Neural cell (in vitro differentiated cells): ENCODE data around the gene APOH. TPM values are rescaled to one million over a fixed set of nuclear protein-coding genes. Genes with fewer than 3 reads are reported as not detected.

ENCODE experiments used
- H2AFZ ChIP-seq: fragments of 200-600, 300-800 bp; sonication (generic), shearing (Covaris generic); 2 replicates; pipeline ENCODE4 v1.6.0; 2014; ENCODE audit warnings: low read depth, mild to moderate bottlenecking, antibody characterized with exemption, low read length, moderate library complexity
- H3F3A ChIP-seq: fragments of 200-600 bp; shearing (Covaris generic); 2 replicates; pipeline ENCODE4 v1.6.1; 2016; ENCODE audit warnings: mild to moderate bottlenecking, moderate library complexity, mixed read lengths, antibody characterized with exemption, low read length; ENCODE audit not compliant: insufficient read depth, poor library complexity, severe bottlenecking
- H3K27ac ChIP-seq: fragments of 200-600, 300-800 bp; sonication (generic), shearing (Covaris generic); 2 replicates; pipeline ENCODE4 v1.5.1; 2014; ENCODE audit warnings: mild to moderate bottlenecking, low read length, moderate library complexity
- H3K27me3 ChIP-seq: fragments of 300-800, 200-600 bp; sonication (generic), shearing (Covaris generic); 2 replicates; pipeline ENCODE4 v1.6.0; 2014; ENCODE audit warnings: mild to moderate bottlenecking, low read depth, low read length, moderate library complexity; ENCODE audit not compliant: insufficient read depth
- H3K36me3 ChIP-seq: fragments of 300-800, 200-600 bp; sonication (generic), shearing (Covaris generic); 2 replicates; pipeline ENCODE4 v1.5.1; 2014; ENCODE audit warnings: mild to moderate bottlenecking, antibody characterized with exemption, low read length, moderate library complexity; ENCODE audit not compliant: insufficient read depth
- H3K4me2 ChIP-seq: fragments of 300-800, 200-600 bp; sonication (generic), shearing (Covaris generic); 2 replicates; pipeline ENCODE4 v1.6.0; 2014; ENCODE audit warnings: mild to moderate bottlenecking, low read length
- H3K4me3 ChIP-seq: fragments of 300-800, 200-600 bp; sonication (generic), shearing (Covaris generic); 2 replicates; pipeline ENCODE4 v1.5.1; 2014; ENCODE audit warnings: mild to moderate bottlenecking, low read length, moderate library complexity
- H3K79me2 ChIP-seq: fragments of 200-600 bp; shearing (Covaris generic); replicated peaks from 2 replicates; pipeline ENCODE4 v1.6.0; 2014; ENCODE audit warnings: mild to moderate bottlenecking, low read length, moderate library complexity; ENCODE audit not compliant: insufficient read depth
- H3K9ac ChIP-seq: fragments of 300-800, 200-600 bp; sonication (generic), shearing (Covaris generic); 2 replicates; pipeline ENCODE4 v1.6.1; 2016; ENCODE audit warnings: mild to moderate bottlenecking, low read length, mixed read lengths
- H3K9me2 ChIP-seq: fragments of 200-600 bp; shearing (Covaris generic); 2 replicates; pipeline ENCODE4 v1.6.1; 2016; ENCODE audit warnings: mild to moderate bottlenecking, low read length, mixed read lengths; ENCODE audit not compliant: insufficient read depth
- H3K9me3 ChIP-seq: fragments of 200-600, 300-800 bp; sonication (generic), shearing (Covaris generic); 2 replicates; pipeline ENCODE4 v1.6.1; 2016; ENCODE audit warnings: mild to moderate bottlenecking, mixed run types, low read length, moderate library complexity, mixed read lengths
- H4K20me1 ChIP-seq: fragments of 200-600 bp; shearing (Covaris generic); 2 replicates; pipeline ENCODE4 v1.6.1; 2016; ENCODE audit warnings: mild to moderate bottlenecking, mixed run types; ENCODE audit not compliant: insufficient read depth
- EP300 ChIP-seq: fragments of 450-650 bp; conservative IDR thresholded peaks from 2 replicates; pipeline ENCODE4 v1.6.1; 2014; ENCODE audit warnings: antibody characterized with exemption, mild to moderate bottlenecking, moderate library complexity; ENCODE audit not compliant: poor library complexity, severe bottlenecking
- EZH2 ChIP-seq: fragments of 200-600, 300-800 bp; shearing (Covaris generic), sonication (generic); IDR thresholded peaks from 2 replicates; pipeline ENCODE4 v1.6.1; 2014; ENCODE audit warnings: antibody characterized with exemption, low read length, borderline replicate concordance, mild to moderate bottlenecking; ENCODE audit not compliant: insufficient read depth, poor library complexity, severe bottlenecking
- MXI1 ChIP-seq: fragments of 450-650 bp; conservative IDR thresholded peaks from 2 replicates; pipeline ENCODE4 v1.6.1; 2014; ENCODE audit warnings: antibody characterized with exemption, mild to moderate bottlenecking; ENCODE audit not compliant: poor library complexity, severe bottlenecking
- POLR2AphosphoS5 ChIP-seq: IDR thresholded peaks from 2 replicates; pipeline ENCODE4 v1.6.1; 2012
- RAD21 ChIP-seq: fragments of 450-650 bp; conservative IDR thresholded peaks from 2 replicates; pipeline ENCODE4 v1.6.1; 2014; ENCODE audit warnings: antibody characterized with exemption, mild to moderate bottlenecking, moderate library complexity
- SMC3 ChIP-seq: fragments of 450-650 bp; conservative IDR thresholded peaks from 2 replicates; pipeline ENCODE4 v1.6.1; 2014; ENCODE audit warnings: antibody characterized with exemption, mild to moderate bottlenecking, moderate library complexity; ENCODE audit not compliant: poor library complexity
- TAF1 ChIP-seq: IDR thresholded peaks from 2 replicates; pipeline ENCODE4 v1.6.1; 2012; ENCODE audit warnings: low read depth
- polyA plus RNA-seq: library from polyadenylated mRNA; depleted of rRNA; stranded (reverse); fragments of >200 nt; gene quantifications from 2 replicates; pipeline ENCODE4 v1.2.3, GENCODE V29; 2014
- TF ChIP-seq, protein P1 (sequence below): IDR thresholded peaks from 2 replicates; pipeline ENCODE4 v1.6.1; 2012; ENCODE audit warnings: borderline replicate concordance
- TF ChIP-seq, protein P2 (sequence below): fragments of 450-650 bp; IDR thresholded peaks from 2 replicates; pipeline ENCODE4 v1.5.1; 2014; ENCODE audit warnings: antibody characterized with exemption, mild to moderate bottlenecking, moderate library complexity; ENCODE audit not compliant: poor library complexity, severe bottlenecking

Gene APOH
- polyA plus RNA-seq, 1 donor from 2014 or later, result not detected

DNA sequence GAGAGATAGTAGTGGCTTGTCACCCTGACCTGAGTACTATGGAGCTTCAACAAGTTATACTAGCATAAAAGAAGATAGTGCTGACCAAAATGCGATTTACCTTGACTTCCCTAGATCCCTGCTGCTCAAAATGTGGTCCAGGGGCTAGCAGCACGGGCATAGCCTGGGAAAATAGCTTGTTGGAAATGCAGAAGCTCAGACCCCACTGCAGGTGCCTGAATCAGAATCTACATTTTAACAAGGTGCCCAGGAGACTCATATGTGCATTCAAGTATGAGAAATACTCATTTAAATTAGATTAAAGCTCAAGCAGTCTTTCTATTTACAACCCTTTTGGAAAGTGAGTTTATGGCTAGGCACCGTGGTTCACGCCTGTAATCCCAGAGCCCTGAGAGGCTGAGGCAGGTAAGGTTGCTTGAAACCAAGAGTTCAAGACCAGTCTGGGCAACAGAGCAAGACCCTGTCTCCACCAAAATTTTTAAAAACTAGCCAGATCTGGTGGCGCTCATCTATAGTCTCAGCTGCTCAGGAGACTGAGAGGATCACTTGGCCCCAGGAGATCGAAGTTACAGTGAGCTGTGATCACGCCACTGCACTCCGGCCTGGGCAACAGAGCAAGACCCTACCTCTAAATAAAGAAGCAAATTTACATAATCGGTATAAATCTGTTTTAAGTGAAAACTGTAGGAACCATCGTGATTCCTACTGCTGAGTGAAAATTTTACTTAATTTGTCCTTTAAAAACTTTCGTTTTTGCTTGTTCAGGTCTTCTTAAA is 7.3 kb downstream of the APOH start:
- TF ChIP-seq EP300 (no peak), EZH2 (no peak), SMC3 (no peak), TAF1 (no peak), POLR2AphosphoS5 (no peak), MXI1 (no peak), RAD21 (no peak)
- TF ChIP-seq, protein P1, sequence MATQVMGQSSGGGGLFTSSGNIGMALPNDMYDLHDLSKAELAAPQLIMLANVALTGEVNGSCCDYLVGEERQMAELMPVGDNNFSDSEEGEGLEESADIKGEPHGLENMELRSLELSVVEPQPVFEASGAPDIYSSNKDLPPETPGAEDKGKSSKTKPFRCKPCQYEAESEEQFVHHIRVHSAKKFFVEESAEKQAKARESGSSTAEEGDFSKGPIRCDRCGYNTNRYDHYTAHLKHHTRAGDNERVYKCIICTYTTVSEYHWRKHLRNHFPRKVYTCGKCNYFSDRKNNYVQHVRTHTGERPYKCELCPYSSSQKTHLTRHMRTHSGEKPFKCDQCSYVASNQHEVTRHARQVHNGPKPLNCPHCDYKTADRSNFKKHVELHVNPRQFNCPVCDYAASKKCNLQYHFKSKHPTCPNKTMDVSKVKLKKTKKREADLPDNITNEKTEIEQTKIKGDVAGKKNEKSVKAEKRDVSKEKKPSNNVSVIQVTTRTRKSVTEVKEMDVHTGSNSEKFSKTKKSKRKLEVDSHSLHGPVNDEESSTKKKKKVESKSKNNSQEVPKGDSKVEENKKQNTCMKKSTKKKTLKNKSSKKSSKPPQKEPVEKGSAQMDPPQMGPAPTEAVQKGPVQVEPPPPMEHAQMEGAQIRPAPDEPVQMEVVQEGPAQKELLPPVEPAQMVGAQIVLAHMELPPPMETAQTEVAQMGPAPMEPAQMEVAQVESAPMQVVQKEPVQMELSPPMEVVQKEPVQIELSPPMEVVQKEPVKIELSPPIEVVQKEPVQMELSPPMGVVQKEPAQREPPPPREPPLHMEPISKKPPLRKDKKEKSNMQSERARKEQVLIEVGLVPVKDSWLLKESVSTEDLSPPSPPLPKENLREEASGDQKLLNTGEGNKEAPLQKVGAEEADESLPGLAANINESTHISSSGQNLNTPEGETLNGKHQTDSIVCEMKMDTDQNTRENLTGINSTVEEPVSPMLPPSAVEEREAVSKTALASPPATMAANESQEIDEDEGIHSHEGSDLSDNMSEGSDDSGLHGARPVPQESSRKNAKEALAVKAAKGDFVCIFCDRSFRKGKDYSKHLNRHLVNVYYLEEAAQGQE, result no peak
- TF ChIP-seq, protein P2, sequence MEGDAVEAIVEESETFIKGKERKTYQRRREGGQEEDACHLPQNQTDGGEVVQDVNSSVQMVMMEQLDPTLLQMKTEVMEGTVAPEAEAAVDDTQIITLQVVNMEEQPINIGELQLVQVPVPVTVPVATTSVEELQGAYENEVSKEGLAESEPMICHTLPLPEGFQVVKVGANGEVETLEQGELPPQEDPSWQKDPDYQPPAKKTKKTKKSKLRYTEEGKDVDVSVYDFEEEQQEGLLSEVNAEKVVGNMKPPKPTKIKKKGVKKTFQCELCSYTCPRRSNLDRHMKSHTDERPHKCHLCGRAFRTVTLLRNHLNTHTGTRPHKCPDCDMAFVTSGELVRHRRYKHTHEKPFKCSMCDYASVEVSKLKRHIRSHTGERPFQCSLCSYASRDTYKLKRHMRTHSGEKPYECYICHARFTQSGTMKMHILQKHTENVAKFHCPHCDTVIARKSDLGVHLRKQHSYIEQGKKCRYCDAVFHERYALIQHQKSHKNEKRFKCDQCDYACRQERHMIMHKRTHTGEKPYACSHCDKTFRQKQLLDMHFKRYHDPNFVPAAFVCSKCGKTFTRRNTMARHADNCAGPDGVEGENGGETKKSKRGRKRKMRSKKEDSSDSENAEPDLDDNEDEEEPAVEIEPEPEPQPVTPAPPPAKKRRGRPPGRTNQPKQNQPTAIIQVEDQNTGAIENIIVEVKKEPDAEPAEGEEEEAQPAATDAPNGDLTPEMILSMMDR, result no peak
- no peak overlapping the region for H2AFZ ChIP-seq

DNA sequence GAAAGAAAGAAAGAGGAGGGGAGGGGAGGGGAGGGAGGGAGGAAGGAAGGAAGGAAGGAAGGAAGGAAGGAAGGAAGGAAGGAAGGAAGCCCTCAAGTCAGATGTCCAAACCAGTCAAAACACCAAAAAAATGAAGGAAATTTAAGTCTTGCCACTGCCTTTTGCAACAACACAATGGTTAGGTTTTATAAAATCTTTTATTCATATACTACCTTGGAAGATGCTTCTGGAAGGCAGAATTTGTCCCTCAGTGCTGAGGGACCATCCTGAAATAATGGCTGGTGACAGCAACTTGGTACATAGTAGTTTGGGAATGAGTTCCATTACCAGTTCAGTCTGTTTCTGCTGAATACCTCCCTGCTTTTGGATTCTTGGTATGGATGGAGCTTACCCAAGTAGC is 7.9 kb downstream of the APOH start:
- Histone ChIP-seq H3F3A (no peaks in the 10 kb centered on the region), H4K20me1 (no peaks in the 10 kb centered on the region), H3K27me3 (no peaks in the 10 kb centered on the region), H3K4me2 (no peak overlapping the region), H3K27ac (no peak overlapping the region), H3K9me3 (no peaks in the 10 kb centered on the region), H3K79me2 (no peaks in the 10 kb centered on the region), H3K9ac (no peak overlapping the region), H2AFZ (no peak overlapping the region), H3K4me3 (no peak overlapping the region), H3K36me3 (no peaks in the 10 kb centered on the region), H3K9me2 (no peaks in the 10 kb centered on the region)
- no peak for TF ChIP-seq MXI1
- TF ChIP-seq SMC3, result no peak
- no peak for TF ChIP-seq TAF1
- no peak for TF ChIP-seq RAD21
- no peak for TF ChIP-seq POLR2AphosphoS5
- no peak for TF ChIP-seq EP300
- TF ChIP-seq, protein P1, result no peak
- TF ChIP-seq EZH2, result no peak
- TF ChIP-seq, protein P2, result no peak

More for the DNA sequence above, 7.3 kb downstream of the APOH start:
- Histone ChIP-seq H3K4me3 (no peak overlapping the region), H3K36me3 (no peaks in the 10 kb centered on the region), H4K20me1 (no peaks in the 10 kb centered on the region), H3F3A (no peaks in the 10 kb centered on the region), H3K9me3 (no peaks in the 10 kb centered on the region), H3K79me2 (no peaks in the 10 kb centered on the region), H3K9me2 (no peaks in the 10 kb centered on the region), H3K27ac (no peak overlapping the region), H3K4me2 (no peak overlapping the region), H3K9ac (no peak overlapping the region), H3K27me3 (no peaks in the 10 kb centered on the region)
